HG03342 (cell line): ENCODE results near the gene MORC1.
"Not testable (repeated sequence)": the region's sequence is repeated elsewhere in the genome, so short reads cannot be mapped to it uniquely, and the experiment has no call there.

Experiments used
- ATAC-seq: cut with Tn5 transposase; IDR thresholded peaks from one replicate; pipeline ENCODE4 v1.9.1; 2021; ENCODE audit warnings: mild to moderate bottlenecking, moderate library complexity; ENCODE audit not compliant: unreplicated experiment

Gene MORC1, protein sequence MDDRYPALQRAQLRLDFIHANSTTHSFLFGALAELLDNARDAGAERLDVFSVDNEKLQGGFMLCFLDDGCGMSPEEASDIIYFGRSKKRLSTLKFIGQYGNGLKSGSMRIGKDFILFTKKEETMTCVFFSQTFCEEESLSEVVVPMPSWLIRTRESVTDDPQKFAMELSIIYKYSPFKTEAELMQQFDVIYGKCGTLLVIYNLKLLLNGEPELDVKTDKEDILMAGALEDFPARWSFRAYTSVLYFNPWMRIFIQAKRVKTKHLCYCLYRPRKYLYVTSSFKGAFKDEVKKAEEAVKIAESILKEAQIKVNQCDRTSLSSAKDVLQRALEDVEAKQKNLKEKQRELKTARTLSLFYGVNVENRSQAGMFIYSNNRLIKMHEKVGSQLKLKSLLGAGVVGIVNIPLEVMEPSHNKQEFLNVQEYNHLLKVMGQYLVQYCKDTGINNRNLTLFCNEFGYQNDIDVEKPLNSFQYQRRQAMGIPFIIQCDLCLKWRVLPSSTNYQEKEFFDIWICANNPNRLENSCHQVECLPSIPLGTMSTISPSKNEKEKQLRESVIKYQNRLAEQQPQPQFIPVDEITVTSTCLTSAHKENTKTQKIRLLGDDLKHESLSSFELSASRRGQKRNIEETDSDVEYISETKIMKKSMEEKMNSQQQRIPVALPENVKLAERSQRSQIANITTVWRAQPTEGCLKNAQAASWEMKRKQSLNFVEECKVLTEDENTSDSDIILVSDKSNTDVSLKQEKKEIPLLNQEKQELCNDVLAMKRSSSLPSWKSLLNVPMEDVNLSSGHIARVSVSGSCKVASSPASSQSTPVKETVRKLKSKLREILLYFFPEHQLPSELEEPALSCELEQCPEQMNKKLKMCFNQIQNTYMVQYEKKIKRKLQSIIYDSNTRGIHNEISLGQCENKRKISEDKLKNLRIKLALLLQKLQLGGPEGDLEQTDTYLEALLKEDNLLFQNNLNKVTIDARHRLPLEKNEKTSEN

DNA sequence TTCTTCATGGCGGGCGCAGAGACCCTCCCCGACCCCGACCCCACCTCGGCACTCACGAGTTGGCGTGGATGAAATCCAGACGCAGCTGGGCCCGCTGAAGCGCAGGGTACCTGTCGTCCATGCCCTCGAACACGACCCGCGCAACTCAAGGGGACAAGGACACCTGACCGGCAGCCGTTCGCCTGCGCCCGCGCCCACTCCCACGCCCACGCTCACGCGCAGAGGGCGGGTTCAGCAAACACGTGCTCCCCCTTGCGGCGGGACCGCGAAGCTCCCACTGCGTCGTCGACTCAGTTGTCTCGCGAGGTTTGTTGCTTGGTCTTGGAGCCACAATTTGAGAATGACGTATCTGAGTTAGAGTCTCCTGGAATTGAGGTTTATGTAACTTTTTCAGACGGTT lies at the start of gene MORC1:
Gene MORC1 (minus strand): TSS at position 196 of the 400 bp plus-strand sequence. CDS start 75 bp downstream, at position 121.
- no peak for ATAC-seq

DNA sequence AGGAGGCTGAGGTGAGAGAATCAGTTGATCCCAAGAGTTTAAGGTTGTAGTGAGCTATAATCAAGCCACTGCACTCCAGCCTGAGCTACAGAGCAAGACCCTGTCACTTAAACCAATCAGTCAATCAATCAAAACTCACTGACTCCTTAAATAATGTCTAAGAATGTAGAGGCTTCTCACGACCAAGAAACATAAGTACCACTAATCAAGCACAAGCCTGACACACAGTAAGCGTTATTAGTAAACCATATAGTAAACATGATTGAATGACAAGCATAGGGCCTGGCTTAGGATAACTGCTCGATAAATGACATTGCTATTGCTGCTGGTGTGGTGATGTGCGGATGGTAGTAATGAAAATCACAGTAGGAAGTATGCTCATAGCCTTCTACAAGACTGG lies 48.0 kb upstream of the MORC1 start:
- ATAC-seq, result no peak

DNA sequence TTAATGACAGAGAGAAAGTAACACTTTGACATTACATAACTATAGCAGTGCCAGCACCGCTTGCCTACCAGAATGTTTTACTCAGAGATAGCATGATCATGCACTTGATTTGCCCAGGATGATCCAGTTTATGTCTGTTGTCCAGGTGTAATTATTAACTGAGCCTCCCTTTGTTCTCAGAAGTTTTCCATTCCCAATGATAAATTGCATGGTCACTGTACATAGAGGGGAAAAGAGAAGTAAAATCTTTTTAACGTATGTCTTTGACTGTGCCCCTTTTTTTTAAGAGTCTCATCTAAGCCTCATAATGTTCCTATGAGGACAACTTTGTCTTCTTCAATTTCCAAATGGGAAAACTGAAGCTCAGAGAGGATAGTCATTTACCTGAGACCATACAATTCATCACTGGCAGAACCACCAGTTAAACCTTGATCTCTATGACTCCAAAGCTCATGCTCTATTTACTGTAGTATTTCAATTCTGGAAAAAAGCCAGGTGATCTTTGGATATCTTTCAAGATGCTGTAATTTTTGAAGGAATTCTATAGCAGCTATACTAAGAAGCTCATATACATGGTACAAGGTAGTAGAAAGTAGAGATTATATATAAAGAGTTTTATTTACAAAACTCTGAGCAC lies 43.7 kb upstream of the MORC1 start:
- no peak for ATAC-seq

DNA sequence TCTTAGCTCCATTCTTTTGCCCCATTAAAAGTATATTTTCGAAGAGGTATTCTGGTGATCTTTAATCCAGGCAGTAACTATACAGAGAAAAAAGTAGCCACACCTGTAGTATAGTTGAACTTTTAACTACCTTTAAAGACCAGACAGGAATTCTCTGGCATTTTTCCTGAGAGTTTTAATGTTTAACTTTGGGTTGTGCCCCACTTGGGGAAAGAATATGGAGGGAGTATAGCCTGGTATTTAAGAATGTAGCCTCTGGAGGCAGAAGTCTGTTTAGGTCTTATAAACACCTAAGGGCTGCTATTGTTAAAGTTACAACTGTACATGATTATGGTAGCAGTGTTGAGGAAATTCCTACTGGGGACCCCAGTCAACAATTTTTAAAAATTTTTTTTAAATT lies 37.9 kb upstream of the MORC1 start:
- ATAC-seq, result no peak

DNA sequence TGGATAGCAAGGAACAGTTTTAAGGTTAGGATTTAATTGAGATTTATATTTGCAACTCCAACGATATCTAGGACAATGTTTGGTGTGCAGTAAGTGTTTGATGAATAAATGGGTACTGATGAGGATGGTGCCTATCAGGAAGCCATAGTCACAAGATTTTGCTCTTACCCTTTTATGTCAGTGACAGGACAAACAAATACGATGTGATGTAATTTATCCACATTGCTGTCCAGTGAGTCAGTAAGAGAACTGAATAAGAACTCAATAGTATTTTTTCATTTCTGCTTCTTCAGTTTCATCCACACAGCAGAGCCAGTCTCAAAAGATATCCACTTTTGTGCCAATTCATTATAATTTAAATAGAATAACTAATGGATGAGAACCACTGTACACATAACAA lies 37.0 kb upstream of the MORC1 start:
- ATAC-seq, result no peak

DNA sequence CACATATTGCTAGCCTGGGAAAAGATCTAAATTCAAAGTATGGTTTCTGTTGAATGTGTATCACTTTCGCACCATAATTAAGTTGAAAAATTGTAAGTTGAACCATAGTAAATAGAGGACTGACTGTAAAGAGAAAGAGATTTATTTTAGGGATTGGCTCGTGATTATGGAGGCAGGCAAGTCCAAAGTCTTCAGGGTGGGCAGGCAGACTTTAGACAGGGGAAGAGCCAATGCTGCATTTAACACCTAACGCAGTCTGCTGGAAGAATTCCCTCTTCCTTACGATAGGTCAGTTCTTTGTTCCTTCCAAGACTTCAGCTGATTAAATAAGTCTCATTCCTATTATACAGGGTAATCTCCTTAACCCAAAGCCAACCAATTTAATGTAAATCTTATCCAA lies 34.4 kb upstream of the MORC1 start:
- ATAC-seq, result no peak

DNA sequence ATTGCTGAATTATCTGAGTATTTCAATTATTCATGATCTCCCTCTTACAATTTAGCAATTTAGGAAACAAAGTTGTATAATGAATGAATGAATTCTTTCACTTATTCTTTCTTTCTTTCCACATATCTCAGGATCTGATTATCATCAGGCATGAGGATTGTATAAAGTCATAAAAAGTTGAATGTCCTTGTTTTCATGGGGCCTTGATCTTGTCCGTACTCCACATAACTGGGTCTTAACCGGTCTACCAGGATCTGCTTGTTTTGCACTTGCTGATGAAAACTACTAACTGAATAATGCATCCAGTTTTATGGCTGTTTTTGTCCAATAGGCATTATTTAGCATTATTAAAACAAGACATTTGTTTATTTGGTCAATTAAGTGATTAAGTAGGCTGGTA lies 31.1 kb upstream of the MORC1 start:
- no peak for ATAC-seq

DNA sequence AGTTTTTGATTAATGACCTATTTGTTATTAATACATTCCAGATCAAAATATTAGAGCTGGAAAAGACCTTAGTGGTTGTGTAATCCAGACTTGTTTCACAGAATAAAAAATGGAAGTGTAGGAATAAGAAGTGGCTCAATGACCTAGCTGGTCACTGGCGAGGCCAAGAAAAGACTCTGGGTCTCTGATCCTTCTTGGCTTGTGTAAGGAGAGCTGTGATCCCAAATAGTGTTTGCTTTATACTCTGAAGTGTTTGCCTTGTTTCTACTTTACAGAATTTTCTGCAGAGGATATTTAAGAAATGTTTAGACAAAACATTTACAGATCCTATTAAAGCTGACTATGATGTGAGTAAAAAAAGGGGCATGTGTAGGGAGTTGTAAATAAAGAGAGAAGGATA lies 25.7 kb upstream of the MORC1 start:
- no peak for ATAC-seq

DNA sequence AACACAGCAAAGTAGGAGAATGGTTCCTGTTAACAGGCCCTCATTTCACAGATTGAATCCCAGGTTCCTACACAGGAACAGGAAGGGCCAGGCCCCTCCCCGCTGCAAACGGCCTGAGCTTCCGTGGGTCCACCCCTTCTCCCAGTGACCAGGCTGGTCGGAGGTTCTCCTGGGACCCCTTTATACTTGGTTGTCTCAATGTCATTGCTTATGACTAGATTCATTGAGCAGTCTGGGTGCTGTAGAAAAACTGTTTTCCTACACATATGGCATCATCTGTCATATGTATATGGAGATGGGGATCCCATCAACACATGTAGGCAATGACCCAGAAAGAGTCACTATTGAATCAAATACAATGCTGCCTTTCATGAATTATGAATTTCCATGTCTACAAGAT lies 22.4 kb upstream of the MORC1 start:
- no peak for ATAC-seq

DNA sequence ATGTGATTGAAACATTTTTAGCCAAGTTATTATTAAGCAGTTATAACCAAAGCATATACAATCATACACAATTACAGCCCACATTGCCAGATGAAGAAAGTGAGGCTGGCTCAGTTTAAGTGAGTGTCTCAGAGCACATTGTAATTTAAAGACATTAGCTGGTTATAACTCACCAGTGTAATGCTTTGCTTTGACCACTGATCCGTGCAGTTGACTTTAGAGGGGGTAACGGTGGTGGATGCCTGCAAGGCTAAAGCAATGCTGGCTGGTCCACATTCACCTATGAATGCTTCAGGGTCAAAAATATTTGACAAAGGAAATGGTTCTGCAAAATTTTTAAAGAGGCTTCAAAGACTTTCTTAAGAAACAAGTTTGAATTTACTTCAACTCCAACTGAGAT lies 19.8 kb upstream of the MORC1 start:
- no peak for ATAC-seq

DNA sequence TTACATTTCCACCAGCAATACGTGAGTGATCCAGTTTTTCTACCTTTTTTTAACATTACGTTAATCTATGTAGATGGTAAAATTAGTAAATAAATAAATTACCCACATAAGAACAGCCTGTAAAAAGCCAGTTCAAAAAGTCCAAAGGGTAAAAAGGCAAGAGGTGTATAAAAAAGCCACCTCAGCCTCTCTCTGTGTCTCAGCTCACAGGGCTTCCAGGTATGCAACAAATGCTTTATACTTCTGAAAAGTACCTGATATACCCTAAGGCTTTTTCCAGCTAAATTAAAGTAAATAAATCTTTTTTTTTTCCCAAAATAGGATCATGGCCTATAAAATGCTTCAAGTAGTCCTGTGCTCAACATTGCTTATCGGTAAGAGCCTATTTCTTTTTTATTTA lies 18.6 kb upstream of the MORC1 start, which contains the start of gene C3orf85:
Gene C3orf85 (plus strand): TSS at position 197 of the 400 bp plus-strand sequence. CDS start 129 bp downstream, at position 326.
- no peak for ATAC-seq

DNA sequence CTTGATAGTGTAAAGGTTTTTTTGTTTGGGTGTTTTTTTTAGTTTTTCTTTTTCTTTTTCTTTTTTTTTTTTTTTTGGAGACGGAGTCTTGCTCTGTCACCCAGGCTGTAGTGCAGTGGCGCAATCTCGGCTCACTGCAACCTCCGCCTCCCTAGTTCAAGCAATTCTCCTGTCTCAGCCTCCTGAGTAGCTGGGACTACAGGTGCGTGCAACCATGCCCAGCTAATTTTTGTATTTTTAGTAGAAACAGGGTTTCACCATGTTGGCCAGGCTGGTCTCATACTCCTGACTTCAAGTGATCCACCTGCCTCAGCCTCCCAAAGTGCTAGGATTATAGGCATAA lies 15.5 kb upstream of the MORC1 start:
- ATAC-seq, result not testable (repeated sequence)

DNA sequence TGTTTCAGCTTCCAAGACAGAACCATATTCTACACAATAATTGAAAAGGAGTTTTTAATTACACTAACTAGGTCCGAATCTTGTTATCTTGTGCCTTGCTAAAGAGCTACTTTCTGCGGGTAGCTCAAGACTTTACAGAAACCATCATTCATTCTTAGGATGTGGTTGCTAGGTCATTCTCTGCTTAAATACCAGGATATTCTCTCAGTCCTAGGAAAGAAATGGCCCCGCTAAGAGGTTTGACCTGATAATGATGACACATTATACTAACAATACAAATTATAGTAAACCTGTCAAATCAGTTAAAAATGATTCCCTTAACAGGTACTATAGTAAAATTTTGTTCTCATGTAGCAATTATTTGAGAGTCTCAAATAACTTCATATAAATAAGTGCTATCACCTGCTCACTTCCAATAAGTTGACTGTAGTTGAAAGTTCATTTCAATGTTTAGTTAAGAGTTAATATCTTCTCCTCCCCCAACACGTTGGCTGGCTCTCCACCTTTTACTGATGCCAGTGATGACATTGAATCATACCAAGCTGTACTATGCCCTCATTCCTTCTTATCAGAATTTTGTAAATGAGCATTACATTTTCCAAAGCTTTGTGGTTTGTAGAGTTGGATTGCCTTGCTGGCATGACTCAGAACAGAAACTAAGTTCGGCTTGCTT lies 15.0 kb upstream of the MORC1 start:
- no peak for ATAC-seq

DNA sequence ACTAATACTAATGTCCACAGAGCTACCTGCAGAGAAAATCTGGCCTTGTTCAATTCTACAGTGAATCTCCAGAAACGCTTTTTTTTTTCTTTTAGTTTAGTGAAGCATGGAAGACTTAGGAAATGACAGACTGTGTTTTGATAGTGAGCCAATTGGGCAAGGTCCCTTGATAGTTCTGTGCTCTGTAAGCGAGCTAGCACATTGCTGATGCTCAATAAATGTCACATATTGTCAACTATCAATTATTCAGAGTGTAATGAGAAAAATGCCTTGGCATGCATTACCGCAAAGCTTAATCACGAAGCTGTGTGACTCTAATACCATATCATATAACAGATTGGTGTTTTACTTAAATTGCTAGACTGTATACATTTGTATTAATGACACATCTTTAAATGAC lies 13.3 kb upstream of the MORC1 start:
- no peak for ATAC-seq

DNA sequence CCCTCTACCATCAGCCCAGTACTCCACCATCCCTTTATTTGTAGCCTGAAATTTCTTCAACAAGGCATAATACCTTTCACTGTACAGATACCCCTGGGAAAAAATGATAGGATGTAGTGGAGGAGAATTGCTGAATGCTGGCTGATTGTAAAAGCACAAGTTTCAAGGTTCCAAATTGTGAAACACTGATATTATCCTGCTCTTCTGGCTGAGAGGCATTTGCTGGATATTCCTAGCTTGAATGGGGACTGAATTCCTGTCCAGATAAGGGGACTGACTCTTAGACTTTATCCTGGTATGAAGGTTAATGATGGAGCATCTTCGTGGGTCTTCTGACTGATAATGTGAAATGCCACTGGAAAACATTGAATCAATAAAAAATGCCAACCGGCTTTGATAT lies 9.6 kb upstream of the MORC1 start:
- no peak for ATAC-seq

DNA sequence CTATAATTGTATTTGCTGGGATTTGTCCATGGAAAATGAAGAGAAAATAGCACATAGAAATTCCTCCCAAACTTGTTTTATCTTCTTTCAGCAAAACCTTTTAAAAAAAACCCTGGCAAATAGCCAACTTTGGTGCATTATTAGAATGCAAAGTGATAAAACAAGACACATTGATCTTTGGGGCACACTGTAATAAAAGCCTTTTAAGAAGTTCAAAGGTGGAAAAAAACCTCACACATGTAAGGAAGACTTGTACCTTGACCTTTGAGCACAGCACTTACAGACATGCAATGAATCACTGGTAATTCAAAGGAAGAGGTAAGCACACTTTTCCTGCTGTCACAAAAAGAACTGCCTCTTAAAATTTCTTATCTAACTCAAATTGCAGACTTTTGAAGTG lies 8.0 kb upstream of the MORC1 start:
- ATAC-seq, result no peak

DNA sequence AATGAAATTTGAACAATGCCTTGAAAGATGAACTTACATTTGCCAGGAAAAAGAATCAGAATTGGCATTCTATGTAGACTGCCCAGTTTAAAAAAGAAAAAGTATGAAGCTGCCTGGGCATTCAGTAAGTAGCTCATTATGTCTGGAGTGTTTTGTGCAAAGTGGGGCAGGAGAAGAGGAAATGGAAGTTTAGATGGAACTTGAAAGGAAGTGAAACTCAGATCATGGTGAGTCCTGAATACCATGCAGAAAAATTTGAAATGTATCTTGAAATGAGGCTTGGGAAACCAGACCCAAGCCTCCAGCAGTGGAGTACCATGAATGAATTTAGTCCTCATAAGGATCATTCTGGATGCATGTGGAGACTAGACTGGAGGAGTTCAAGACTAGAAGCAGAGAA lies 4.8 kb upstream of the MORC1 start:
- ATAC-seq, result no peak

DNA sequence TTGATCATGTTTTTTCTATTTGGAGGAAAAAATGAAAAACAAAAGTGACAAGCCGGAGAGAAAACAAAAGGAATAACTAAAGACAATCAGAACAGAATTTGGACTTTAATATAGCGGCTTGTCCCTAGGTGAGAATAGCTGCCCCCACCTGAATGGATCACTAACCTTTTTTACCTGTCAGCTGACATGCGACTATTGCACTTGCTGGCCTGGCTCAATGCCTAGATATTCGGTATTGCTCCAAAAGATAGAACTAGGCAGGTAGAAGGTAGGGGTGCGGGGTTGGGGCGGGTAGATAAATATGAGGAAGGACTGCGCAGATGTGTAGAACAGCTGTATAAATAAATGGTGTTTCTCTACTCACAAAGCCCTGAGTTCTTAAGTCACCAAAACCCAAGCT lies 650 bp upstream of the MORC1 start:
- no peak for ATAC-seq

DNA sequence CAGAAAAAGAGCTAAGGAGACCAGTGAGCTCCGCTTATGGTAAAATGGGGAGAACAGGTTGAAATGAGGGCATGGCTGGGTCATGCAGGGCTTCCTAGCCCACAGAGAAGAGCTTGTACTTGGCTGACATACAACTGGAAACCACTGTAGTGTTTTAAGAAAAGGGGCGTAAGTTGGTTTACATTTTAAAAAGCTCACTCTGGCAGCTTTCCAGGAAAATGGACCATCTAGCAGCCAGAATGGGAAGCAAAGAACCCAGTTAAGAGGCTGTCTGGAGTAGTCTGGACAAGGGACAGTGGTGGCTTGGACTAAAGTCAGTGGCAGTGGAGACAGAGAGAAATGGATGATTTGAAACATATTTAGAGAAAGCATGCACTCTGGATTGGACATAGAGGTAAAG lies 1.9 kb downstream of the MORC1 start:
- ATAC-seq, result no peak

DNA sequence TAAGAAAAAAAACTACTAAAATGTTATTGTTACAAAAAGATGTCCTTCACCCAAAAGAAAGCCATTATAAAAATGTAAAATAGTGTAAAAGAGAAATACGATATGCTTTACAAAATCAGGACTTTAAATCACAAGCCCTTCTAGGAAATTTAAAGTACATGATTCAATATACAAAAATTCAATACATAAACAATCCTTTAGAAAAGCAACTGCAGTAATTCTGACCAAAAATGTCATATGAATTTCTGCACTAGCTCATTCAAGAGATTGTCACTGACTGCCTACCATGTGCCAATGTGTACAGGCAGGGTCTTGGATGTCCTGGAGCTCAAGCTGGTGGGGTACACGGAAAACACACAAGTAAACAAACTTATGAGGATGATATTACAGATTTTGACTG lies 2.5 kb downstream of the MORC1 start:
- no peak for ATAC-seq

DNA sequence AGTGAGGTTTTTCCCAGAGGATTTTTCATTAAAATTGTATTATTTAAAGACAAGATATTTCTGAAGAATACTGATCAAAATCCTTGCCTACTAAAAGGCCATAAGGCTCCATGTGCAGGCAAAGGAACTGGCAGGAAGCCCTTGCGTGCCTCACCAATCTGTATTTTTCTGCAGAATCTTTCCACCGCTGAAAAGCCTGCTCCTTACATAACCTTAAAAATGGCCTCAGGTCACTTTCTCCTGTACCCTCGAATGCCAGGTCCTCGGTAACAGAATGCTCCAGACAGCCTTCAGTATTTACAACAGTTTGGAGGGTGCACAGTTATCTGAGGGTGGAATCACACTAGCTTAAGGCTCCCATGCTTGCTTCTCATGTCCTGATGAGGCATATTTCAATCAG lies 3.2 kb downstream of the MORC1 start:
- no peak for ATAC-seq
